Stimulated activated CD4-positive, alpha-beta T cell treated with anti-CD3 and anti-CD28 coated beads, Interleukin-15, amount 100 ng/mL, for 48 hours (primary cell): ENCODE data around the gene MAP1B.

ENCODE experiments used
- DNase-seq, 2 donors: peaks; one replicate each; pipeline ENCODE4 v3.0.0-alpha.2; 2020; ENCODE audit warnings: low read depth in 2 of 2

MAP1B gene

GRCh38 chr5:72248410-72248981 is 141.2 kb downstream of the MAP1B start:
- DNase-seq, result no peak

GRCh38 chr5:72251386-72251785 is 144.1 kb downstream of the MAP1B start:
- DNase-seq, result no peak

GRCh38 chr5:72252008-72252407 is 144.7 kb downstream of the MAP1B start:
- DNase-seq, result no peak

GRCh38 chr5:72252574-72253155 is 145.4 kb downstream of the MAP1B start:
- DNase-seq, result no peak

- no peak for DNase-seq
These were observed 148.0 kb downstream of the MAP1B start for GRCh38 chr5:72255237-72255636.

- DNase-seq, result no peak
These were observed 148.4 kb downstream of the MAP1B start for GRCh38 chr5:72255670-72256069.

GRCh38 chr5:72256536-72256935 is 149.3 kb downstream of the MAP1B start:
- DNase-seq, result no peak
